Karpas-422 (cell line): ENCODE measurements around the gene UGT1A4. TPM values are rescaled to one million over a fixed set of nuclear protein-coding genes. Genes with fewer than 3 reads are reported as not detected.
A peak's percentile ranks its signal among the peaks of the same experiment; 100 is the strongest.

Source experiments
- DNase-seq: peaks from one replicate; pipeline ENCODE4 v3.0.0-alpha.2; 2015
- H2AFZ ChIP-seq: fragments of 200-600 bp; sonication (generic); 2 replicates; pipeline ENCODE4 v1.6.1; 2014; ENCODE audit warnings: antibody characterized with exemption, low read length, mixed read lengths
- H3K27ac ChIP-seq: fragments of 200-600 bp; sonication (generic); 2 replicates; pipeline ENCODE4 v1.5.1; 2014; ENCODE audit warnings: mild to moderate bottlenecking, low read length, moderate library complexity
- H3K27me3 ChIP-seq: fragments of 200-600 bp; sonication (generic); 2 replicates; pipeline ENCODE4 v1.6.1; 2014; ENCODE audit warnings: low read length, mixed read lengths
- H3K36me3 ChIP-seq: fragments of 200-600 bp; sonication (generic); 2 replicates; pipeline ENCODE4 v1.6.1; 2014; ENCODE audit warnings: low read length, mixed read lengths; ENCODE audit not compliant: insufficient read depth
- H3K4me1 ChIP-seq: fragments of 200-600 bp; sonication (generic); 2 replicates; pipeline ENCODE4 v1.6.1; 2014; ENCODE audit warnings: mild to moderate bottlenecking, low read length, mixed read lengths
- H3K4me2 ChIP-seq: fragments of 200-600 bp; sonication (generic); 2 replicates; pipeline ENCODE4 v1.6.1; 2014; ENCODE audit warnings: low read length, low read depth, mild to moderate bottlenecking; ENCODE audit not compliant: poor library complexity, severe bottlenecking
- H3K4me3 ChIP-seq: fragments of 200-600 bp; sonication (generic); 2 replicates; pipeline ENCODE4 v1.5.1; 2014; ENCODE audit warnings: mild to moderate bottlenecking, antibody characterized with exemption, low read length, mixed read lengths
- H3K79me2 ChIP-seq: fragments of 200-600 bp; sonication (generic); 2 replicates; pipeline ENCODE4 v1.6.1; 2014; ENCODE audit warnings: mild to moderate bottlenecking, low read length, mixed read lengths
- H3K9ac ChIP-seq: fragments of 200-600 bp; sonication (generic); 2 replicates; pipeline ENCODE4 v1.6.0; 2014; ENCODE audit warnings: low read length
- H3K9me2 ChIP-seq: fragments of 200-600 bp; sonication (generic), shearing (Covaris generic); replicated peaks from 2 replicates; pipeline ENCODE4 v1.6.0; 2014; ENCODE audit warnings: mild to moderate bottlenecking, low read length, moderate library complexity; ENCODE audit not compliant: insufficient read depth
- H3K9me3 ChIP-seq: fragments of 300-700, 200-600 bp; sonication (generic); 2 replicates; pipeline ENCODE4 v1.6.1; 2014; ENCODE audit warnings: low read length, mixed read lengths
- H4K20me1 ChIP-seq: fragments of 200-600 bp; sonication (generic); 2 replicates; pipeline ENCODE4 v1.6.1; 2014; ENCODE audit warnings: mild to moderate bottlenecking, antibody characterized with exemption, low read length, low read depth; ENCODE audit not compliant: insufficient read depth
- total RNA-seq: library from RNA; depleted of rRNA; stranded (reverse); fragments of >200 nt; shearing (Covaris generic); gene quantifications from 2 replicates; pipeline ENCODE4 v1.2.3, GENCODE V29; 2014; ENCODE audit warnings: low replicate concordance

UGT1A4 gene
- total RNA-seq, 1 experiment from 2014 or later: not detected

GRCh38 chr2:233810385-233810784, 91.8 kb downstream of the UGT1A4 start:
- H3K4me3 ChIP-seq: no peak overlapping the region
- peaks cover 33% of the 10 kb centered on the region for H3K4me1 ChIP-seq
- no peaks in the 10 kb centered on the region for H3K36me3 ChIP-seq
- no peaks in the 10 kb centered on the region; the same call in 1 of the 2 replicates for H3K27me3 ChIP-seq
- H2AFZ ChIP-seq: no peak overlapping the region
- H3K27ac ChIP-seq: no peak overlapping the region
- no peaks in the 10 kb centered on the region for H4K20me1 ChIP-seq
- no peak for DNase-seq
- H3K9ac ChIP-seq: no peak overlapping the region
- no peaks in the 10 kb centered on the region for H3K9me2 ChIP-seq
- H3K4me2 ChIP-seq: no peak overlapping the region
- no peaks in the 10 kb centered on the region for H3K9me3 ChIP-seq
- no peaks in the 10 kb centered on the region for H3K79me2 ChIP-seq

DNA sequence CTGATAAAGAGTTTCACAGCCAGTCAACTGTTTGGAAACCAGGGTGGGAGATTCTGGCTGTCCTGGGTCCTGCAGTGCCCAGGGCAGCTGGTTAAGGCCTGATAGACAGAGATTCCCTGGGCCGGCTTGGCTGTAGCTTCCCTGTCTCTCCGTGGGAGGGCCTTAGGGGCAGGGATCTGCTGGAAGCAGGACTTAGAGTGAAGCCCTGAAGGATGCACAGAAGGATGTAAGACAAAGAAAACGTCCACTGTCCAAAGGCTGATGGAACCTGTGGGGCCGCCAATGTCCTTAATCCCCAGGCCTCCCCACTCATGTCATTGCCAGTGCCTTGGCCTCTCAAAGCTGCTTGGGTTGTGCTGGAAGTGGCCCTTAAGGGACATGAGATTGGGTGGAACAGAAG, 92.6 kb downstream of the UGT1A4 start:
- Histone ChIP-seq H3K4me2 (no peak overlapping the region), H3K36me3 (no peaks in the 10 kb centered on the region), H3K9me3 (no peaks in the 10 kb centered on the region), H3K9me2 (no peaks in the 10 kb centered on the region), H3K27ac (no peak overlapping the region), H3K79me2 (no peaks in the 10 kb centered on the region), H2AFZ (no peak overlapping the region), H3K4me1 (peaks cover 31% of the 10 kb centered on the region), H4K20me1 (no peaks in the 10 kb centered on the region), H3K4me3 (no peak overlapping the region), H3K27me3 (no peaks in the 10 kb centered on the region; the same call in 1 of the 2 replicates), H3K9ac (no peak overlapping the region)
- DNase-seq: no peak

DNA sequence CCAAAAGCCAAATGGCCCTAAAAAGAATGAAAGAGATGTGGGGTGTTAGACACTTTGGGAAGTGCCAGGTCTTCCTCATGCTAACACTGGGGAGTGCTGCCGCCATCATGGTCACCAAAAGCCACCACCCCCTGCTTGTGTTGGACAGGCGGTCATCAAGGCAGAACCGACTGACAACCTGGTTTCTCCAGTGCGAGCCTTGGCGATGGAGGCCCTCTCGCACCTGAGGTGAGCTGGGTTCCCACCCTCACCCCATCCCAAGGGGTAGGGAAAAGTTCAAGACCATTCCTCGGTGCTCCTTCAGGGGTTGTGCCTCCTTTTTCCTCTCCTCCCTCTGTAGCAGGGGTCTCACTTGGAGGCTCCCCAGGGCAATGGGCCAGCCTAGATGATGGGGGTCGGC, 93.2 kb downstream of the UGT1A4 start:
- H3K4me1 ChIP-seq: peaks cover 29% of the 10 kb centered on the region
- H2AFZ ChIP-seq: no peak overlapping the region
- H3K79me2 ChIP-seq: no peaks in the 10 kb centered on the region
- H3K9me3 ChIP-seq: no peaks in the 10 kb centered on the region
- H3K4me3 ChIP-seq: no peak overlapping the region
- H3K36me3 ChIP-seq: no peaks in the 10 kb centered on the region
- no peaks in the 10 kb centered on the region for H3K9me2 ChIP-seq
- H3K27me3 ChIP-seq: no peaks in the 10 kb centered on the region; the same call in 1 of the 2 replicates
- no peak overlapping the region for H3K4me2 ChIP-seq
- DNase-seq: no peak
- no peak overlapping the region for H3K27ac ChIP-seq
- H3K9ac ChIP-seq: no peak overlapping the region
- no peaks in the 10 kb centered on the region for H4K20me1 ChIP-seq

- no peaks in the 10 kb centered on the region for H3K79me2 ChIP-seq
- H3K36me3 ChIP-seq: no peaks in the 10 kb centered on the region
- DNase-seq: no peak
- H3K4me2 ChIP-seq: no peak overlapping the region
- H3K27me3 ChIP-seq: no peaks in the 10 kb centered on the region
- no peak overlapping the region for H3K9ac ChIP-seq
- peaks cover 34% of the 10 kb centered on the region for H3K4me1 ChIP-seq
- H3K4me3 ChIP-seq: no peak overlapping the region
- H3K9me3 ChIP-seq: no peaks in the 10 kb centered on the region
- no peaks in the 10 kb centered on the region for H3K9me2 ChIP-seq
- no peak overlapping the region for H2AFZ ChIP-seq
- H3K27ac ChIP-seq: no peak overlapping the region
- no peaks in the 10 kb centered on the region for H4K20me1 ChIP-seq
Observed at GRCh38 chr2:233813236-233814055, 94.9 kb downstream of the UGT1A4 start.

DNA sequence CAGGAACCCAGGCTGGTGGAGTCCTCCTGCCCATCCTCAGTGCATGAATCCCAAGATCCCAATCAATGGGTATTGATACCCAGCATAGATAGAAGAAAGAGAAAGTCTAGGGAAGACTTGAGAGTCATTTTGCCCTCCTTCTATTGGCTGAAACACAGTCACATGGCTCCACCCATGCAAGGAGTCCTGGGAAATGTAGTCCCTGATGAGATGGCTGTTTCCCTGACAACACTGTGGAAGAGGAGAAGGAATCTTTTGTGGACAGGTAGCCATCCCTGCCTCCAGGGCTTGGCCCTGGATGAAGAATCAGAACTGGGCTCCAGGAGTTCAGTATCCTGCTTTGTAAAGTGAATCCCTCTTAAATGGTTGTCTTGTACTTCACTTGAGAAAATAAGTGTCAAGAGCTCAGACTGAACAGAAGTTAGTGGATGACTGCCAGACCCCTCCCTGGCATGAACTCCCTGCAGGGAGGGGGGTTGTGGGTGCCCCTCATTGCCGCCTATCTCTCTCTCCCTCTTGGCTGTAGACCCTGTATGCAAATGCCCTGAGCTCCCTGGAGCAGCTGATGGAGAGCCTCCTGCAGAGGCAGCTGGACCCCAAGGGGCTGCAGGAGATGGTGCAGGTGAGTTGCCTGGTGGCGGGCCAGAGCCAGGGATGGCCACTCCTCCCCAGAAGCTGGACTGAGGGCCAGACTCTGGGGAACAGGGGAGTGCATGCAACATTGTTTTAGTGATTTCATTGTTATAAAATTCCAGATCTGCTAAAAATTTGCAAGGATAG, 95.7 kb downstream of the UGT1A4 start:
- no peaks in the 10 kb centered on the region for H3K79me2 ChIP-seq
- H3K27ac ChIP-seq: no peak overlapping the region
- no peaks in the 10 kb centered on the region for H4K20me1 ChIP-seq
- H3K27me3 ChIP-seq: no peaks in the 10 kb centered on the region
- peak; percentile 58 for DNase-seq
- H3K9me3 ChIP-seq: no peaks in the 10 kb centered on the region
- no peaks in the 10 kb centered on the region for H3K36me3 ChIP-seq
- H3K9me2 ChIP-seq: no peaks in the 10 kb centered on the region
- H3K9ac ChIP-seq: no peak overlapping the region
- H3K4me3 ChIP-seq: no peak overlapping the region
- no peak overlapping the region for H2AFZ ChIP-seq
- peak overlapping the region; percentile 20 for H3K4me2 ChIP-seq
- H3K4me1 ChIP-seq: peaks cover 34% of the 10 kb centered on the region

DNA sequence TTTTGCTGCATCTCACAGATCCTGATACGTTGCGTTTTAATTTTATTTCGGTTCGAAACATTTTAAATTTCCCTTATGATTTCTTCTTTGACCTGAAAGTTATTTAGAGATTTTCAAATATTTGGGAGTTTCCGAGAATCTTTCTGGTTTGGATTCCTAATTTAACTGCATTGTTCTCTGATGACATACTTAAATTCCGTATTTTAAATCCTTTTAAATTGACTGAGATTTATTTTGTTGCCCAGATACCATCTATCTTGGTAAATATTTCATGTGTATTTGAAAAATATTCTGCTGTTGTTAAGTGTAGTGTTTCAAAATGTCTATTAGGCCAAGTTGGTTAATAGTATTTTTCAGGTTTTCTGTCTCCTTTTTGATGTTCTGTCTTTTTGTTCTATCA, 97.3 kb downstream of the UGT1A4 start:
- Histone ChIP-seq H3K36me3 (no peaks in the 10 kb centered on the region), H3K4me2 (no peak overlapping the region)
- no peak for DNase-seq

GRCh38 chr2:233816334-233816733, 97.8 kb downstream of the UGT1A4 start:
- no peak for DNase-seq
- Histone ChIP-seq H3K27ac (no peak overlapping the region), H3K9me3 (no peaks in the 10 kb centered on the region), H3K4me2 (no peak overlapping the region), H4K20me1 (no peaks in the 10 kb centered on the region), H3K36me3 (no peaks in the 10 kb centered on the region), H3K27me3 (no peaks in the 10 kb centered on the region), H3K9me2 (no peaks in the 10 kb centered on the region), H2AFZ (no peak overlapping the region), H3K4me3 (no peak overlapping the region), H3K79me2 (no peaks in the 10 kb centered on the region), H3K9ac (no peak overlapping the region), H3K4me1 (peaks cover 45% of the 10 kb centered on the region)

More for the DNA sequence above, 97.3 kb downstream of the UGT1A4 start:
- Histone ChIP-seq H3K4me3 (no peak overlapping the region), H3K27ac (no peak overlapping the region), H3K27me3 (no peaks in the 10 kb centered on the region), H2AFZ (no peak overlapping the region), H3K9ac (no peak overlapping the region), H3K79me2 (no peaks in the 10 kb centered on the region), H4K20me1 (no peaks in the 10 kb centered on the region), H3K9me2 (no peaks in the 10 kb centered on the region), H3K4me1 (peaks cover 42% of the 10 kb centered on the region), H3K9me3 (no peaks in the 10 kb centered on the region)

GRCh38 chr2:233816771-233817170, 98.2 kb downstream of the UGT1A4 start:
- H3K9me2 ChIP-seq: no peaks in the 10 kb centered on the region
- no peak overlapping the region for H3K9ac ChIP-seq
- no peaks in the 10 kb centered on the region for H3K27me3 ChIP-seq
- H3K4me2 ChIP-seq: no peak overlapping the region
- no peak overlapping the region for H3K4me3 ChIP-seq
- H3K36me3 ChIP-seq: no peaks in the 10 kb centered on the region
- no peak for DNase-seq
- H4K20me1 ChIP-seq: no peaks in the 10 kb centered on the region
- H3K9me3 ChIP-seq: no peaks in the 10 kb centered on the region
- H2AFZ ChIP-seq: no peak overlapping the region
- H3K79me2 ChIP-seq: no peaks in the 10 kb centered on the region
- no peak overlapping the region for H3K27ac ChIP-seq
- peaks cover 49% of the 10 kb centered on the region for H3K4me1 ChIP-seq
